Glutamatergic neuron (in vitro differentiated cells): ENCODE measurements around the gene TMCO2. TPM values are rescaled to one million over a fixed set of nuclear protein-coding genes. Genes with fewer than 3 reads are reported as not detected.

Experiments used
- DNase-seq: peaks from one replicate; pipeline ENCODE4 v3.0.0; 2022
- H3K27ac Mint-ChIP-seq: one replicate; pipeline ENCODE4 v1.8.0; 2020; ENCODE audit warnings: mild to moderate bottlenecking, mixed read lengths, inconsistent platforms; ENCODE audit not compliant: unreplicated experiment
- H3K27me3 Mint-ChIP-seq: one replicate; pipeline ENCODE4 v1.8.0; 2020; ENCODE audit warnings: mild to moderate bottlenecking, moderate library complexity, mixed read lengths, inconsistent platforms; ENCODE audit not compliant: unreplicated experiment
- H3K36me3 Mint-ChIP-seq: one replicate; pipeline ENCODE4 v1.8.0; 2020; ENCODE audit warnings: mild to moderate bottlenecking, mixed read lengths, inconsistent platforms; ENCODE audit not compliant: unreplicated experiment
- H3K4me1 Mint-ChIP-seq: one replicate; pipeline ENCODE4 v1.8.0; 2020; ENCODE audit warnings: mild to moderate bottlenecking, low read depth, mixed read lengths, inconsistent platforms; ENCODE audit not compliant: unreplicated experiment
- H3K4me3 Mint-ChIP-seq: one replicate; pipeline ENCODE4 v1.8.0; 2020; ENCODE audit warnings: mild to moderate bottlenecking, mixed read lengths, inconsistent platforms; ENCODE audit not compliant: unreplicated experiment
- H3K9me3 Mint-ChIP-seq: one replicate; pipeline ENCODE4 v1.8.0; 2020; ENCODE audit warnings: mild to moderate bottlenecking, moderate library complexity, mixed read lengths, inconsistent platforms; ENCODE audit not compliant: unreplicated experiment
- CTCF ChIP-seq: fragments of 200-600 bp; sonication (generic); IDR thresholded peaks from one replicate; pipeline ENCODE4 v1.5.0; 2021; ENCODE audit not compliant: partially characterized antibody, unreplicated experiment
- total RNA-seq: library from RNA; stranded (reverse); fragmentation: NEBNext Ultra II Directional; extraction: Animal tissue kit (Norgen Biotek cat#: 25700); gene quantifications from one replicate; pipeline ENCODE4 v1.2.1, GENCODE V29; 2021; ENCODE audit not compliant: unreplicated experiment

The TMCO2 gene
- total RNA-seq, 1 donor from 2014 or later: not detected

- TF ChIP-seq CTCF: no peak
- no peak for DNase-seq
- Mint-ChIP-seq H3K27ac (no peak overlapping the region), H3K27me3 (peaks cover 1% of the 10 kb centered on the region), H3K9me3 (peaks cover 2% of the 10 kb centered on the region), H3K4me3 (no peak overlapping the region), H3K4me1 (peaks cover 1% of the 10 kb centered on the region), H3K36me3 (no peaks in the 10 kb centered on the region)
These were observed 18.2 kb downstream of the TMCO2 start for GRCh38 chr1:40265919-40266318.

- no peak overlapping the region for H3K27ac Mint-ChIP-seq
- peaks cover 1% of the 10 kb centered on the region for H3K4me1 Mint-ChIP-seq
- DNase-seq: no peak
- no peak for TF ChIP-seq CTCF
- H3K4me3 Mint-ChIP-seq: no peak overlapping the region
- peaks cover 2% of the 10 kb centered on the region for H3K9me3 Mint-ChIP-seq
- peaks cover 1% of the 10 kb centered on the region for H3K27me3 Mint-ChIP-seq
- H3K36me3 Mint-ChIP-seq: no peaks in the 10 kb centered on the region
These were observed 19.2 kb downstream of the TMCO2 start for GRCh38 chr1:40266786-40267535.

- peaks cover 1% of the 10 kb centered on the region for H3K4me1 Mint-ChIP-seq
These were observed 20.0 kb downstream of the TMCO2 start for GRCh38 chr1:40267767-40268187.

GRCh38 chr1:40268211-40268610 lies 20.5 kb downstream of the TMCO2 start:
- no peak for DNase-seq
- peaks cover 1% of the 10 kb centered on the region for H3K4me1 Mint-ChIP-seq
- TF ChIP-seq CTCF: no peak
- no peaks in the 10 kb centered on the region for H3K27me3 Mint-ChIP-seq
- peaks cover 2% of the 10 kb centered on the region for H3K9me3 Mint-ChIP-seq
- H3K4me3 Mint-ChIP-seq: no peak overlapping the region
- H3K36me3 Mint-ChIP-seq: no peaks in the 10 kb centered on the region
- H3K27ac Mint-ChIP-seq: no peak overlapping the region

More at GRCh38 chr1:40267767-40268187, 20.0 kb downstream of the TMCO2 start:
- no peak for TF ChIP-seq CTCF
- DNase-seq: no peak
- Mint-ChIP-seq H3K36me3 (no peaks in the 10 kb centered on the region), H3K4me3 (no peak overlapping the region), H3K27ac (no peak overlapping the region), H3K27me3 (no peaks in the 10 kb centered on the region), H3K9me3 (peaks cover 2% of the 10 kb centered on the region)

DNA sequence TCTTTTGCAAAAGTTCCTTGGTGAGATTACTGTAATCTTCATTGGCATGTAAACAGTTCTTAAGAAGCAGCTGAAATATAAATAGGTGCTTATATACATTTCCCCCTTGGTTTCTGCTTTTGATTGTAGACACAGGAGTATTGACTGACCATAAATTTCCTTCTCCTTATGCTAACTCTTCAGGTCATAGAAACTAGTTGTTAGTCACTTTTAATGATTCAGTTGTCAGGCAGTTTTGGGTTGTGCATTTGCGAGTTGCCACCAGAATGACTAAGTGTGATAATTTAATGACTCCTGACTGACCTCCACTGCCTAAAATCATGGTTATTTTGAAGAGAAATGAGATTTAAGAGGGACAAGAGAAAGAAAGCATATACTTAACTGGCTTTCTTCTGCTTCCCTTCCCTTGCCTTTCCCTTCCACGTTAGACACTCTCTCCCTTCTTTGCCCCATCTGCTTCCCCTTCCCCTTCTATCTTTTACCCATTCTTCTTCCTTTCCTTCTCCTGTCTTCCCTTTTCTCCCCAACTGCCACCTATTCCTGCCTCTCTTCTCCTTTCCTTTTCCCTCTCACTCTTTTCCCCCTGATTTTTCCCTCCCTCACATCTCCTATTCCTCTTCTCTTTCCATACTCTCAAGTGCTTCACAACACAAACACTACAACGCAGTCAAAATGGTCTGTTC lies 22.6 kb downstream of the TMCO2 start:
- H3K27ac Mint-ChIP-seq: no peak overlapping the region
- no peak for DNase-seq
- H3K36me3 Mint-ChIP-seq: no peaks in the 10 kb centered on the region
- H3K4me1 Mint-ChIP-seq: no peaks in the 10 kb centered on the region
- TF ChIP-seq CTCF: no peak
- H3K27me3 Mint-ChIP-seq: no peaks in the 10 kb centered on the region
- peaks cover under 1% of the 10 kb centered on the region for H3K9me3 Mint-ChIP-seq
- no peak overlapping the region for H3K4me3 Mint-ChIP-seq
